ENCODE data around the gene CDK16.

DNA sequence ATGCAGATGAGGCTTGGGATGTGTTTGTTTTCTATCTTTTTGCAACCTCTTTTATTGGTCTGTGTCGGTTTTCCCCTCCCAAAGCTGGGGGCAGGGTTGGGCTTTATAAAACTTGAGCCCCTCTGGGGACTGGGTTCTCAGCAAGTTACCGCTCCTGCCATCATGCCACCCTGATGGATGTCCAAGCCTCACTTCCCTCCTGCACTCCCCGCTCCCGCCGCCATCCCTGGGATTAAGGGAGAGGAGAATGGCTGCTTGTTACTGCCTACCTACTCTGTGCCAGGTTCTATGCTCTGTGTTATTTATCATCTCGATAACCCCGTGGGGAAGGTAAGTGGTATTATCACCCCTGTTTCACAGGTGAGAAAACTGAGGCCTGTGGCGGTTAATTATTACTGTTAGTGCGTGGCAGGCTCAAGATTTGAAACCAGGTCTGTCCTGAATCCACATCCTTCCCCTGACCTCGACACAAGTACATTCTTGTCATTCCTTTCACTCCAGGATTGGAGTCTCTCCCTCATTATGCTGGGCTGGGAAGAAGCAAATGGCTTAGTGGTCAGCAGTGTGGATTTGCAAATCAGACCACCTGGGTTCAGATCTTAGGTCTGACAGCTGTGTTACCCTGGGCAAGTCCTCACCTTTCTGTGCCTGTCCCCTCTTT, 20.3 kb upstream of the CDK16 start:
- TF ChIP-seq, protein P1, sequence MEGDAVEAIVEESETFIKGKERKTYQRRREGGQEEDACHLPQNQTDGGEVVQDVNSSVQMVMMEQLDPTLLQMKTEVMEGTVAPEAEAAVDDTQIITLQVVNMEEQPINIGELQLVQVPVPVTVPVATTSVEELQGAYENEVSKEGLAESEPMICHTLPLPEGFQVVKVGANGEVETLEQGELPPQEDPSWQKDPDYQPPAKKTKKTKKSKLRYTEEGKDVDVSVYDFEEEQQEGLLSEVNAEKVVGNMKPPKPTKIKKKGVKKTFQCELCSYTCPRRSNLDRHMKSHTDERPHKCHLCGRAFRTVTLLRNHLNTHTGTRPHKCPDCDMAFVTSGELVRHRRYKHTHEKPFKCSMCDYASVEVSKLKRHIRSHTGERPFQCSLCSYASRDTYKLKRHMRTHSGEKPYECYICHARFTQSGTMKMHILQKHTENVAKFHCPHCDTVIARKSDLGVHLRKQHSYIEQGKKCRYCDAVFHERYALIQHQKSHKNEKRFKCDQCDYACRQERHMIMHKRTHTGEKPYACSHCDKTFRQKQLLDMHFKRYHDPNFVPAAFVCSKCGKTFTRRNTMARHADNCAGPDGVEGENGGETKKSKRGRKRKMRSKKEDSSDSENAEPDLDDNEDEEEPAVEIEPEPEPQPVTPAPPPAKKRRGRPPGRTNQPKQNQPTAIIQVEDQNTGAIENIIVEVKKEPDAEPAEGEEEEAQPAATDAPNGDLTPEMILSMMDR (IDR thresholded peaks at IDR 0.05): no peak
- TF ChIP-seq ZFX (IDR thresholded peaks at IDR 0.05; ENCODE audit: borderline replicate concordance): no peak
